ENCODE results near the gene TRPM2. TPM values are rescaled to one million over a fixed set of nuclear protein-coding genes. Genes with fewer than 3 reads are reported as not detected.

TRPM2 gene
- total RNA-seq, 1 donor from 2014 or later: 2.8 TPM

GRCh38 chr21:44349847-44350772 lies 3.3 kb upstream of the TRPM2 start:
- DNase-seq (ENCODE audit: low read depth): no peak
- Histone ChIP-seq H3K36me3 (ENCODE audit: control insufficient read depth, insufficient read depth, low read length) (no peaks in the 10 kb centered on the region), H3K27me3 (ENCODE audit: control insufficient read depth, insufficient read depth, low read length) (peaks cover 56% of the 10 kb centered on the region), H3K4me3 (ENCODE audit: low read depth, low read length) (no peak overlapping the region)
- TF ChIP-seq CTCF (IDR thresholded peaks at IDR 0.05; ENCODE audit: insufficient read depth, low read length, poor library complexity, severe bottlenecking): no peak

- no peak overlapping the region for H3K4me3 ChIP-seq (ENCODE audit: low read depth, low read length)
- TF ChIP-seq CTCF (IDR thresholded peaks at IDR 0.05; ENCODE audit: insufficient read depth, low read length, poor library complexity, severe bottlenecking): no peak
- H3K36me3 ChIP-seq (ENCODE audit: control insufficient read depth, insufficient read depth, low read length): no peaks in the 10 kb centered on the region
- peaks cover 57% of the 10 kb centered on the region for H3K27me3 ChIP-seq (ENCODE audit: control insufficient read depth, insufficient read depth, low read length)
- no peak for DNase-seq (ENCODE audit: low read depth)
These were observed 2.5 kb upstream of the TRPM2 start for GRCh38 chr21:44350773-44351481.

GRCh38 chr21:44351535-44352252 lies 1.7 kb upstream of the TRPM2 start:
- H3K36me3 ChIP-seq (ENCODE audit: control insufficient read depth, insufficient read depth, low read length): no peaks in the 10 kb centered on the region
- no peak for DNase-seq (ENCODE audit: low read depth)
- TF ChIP-seq CTCF (IDR thresholded peaks at IDR 0.05; ENCODE audit: insufficient read depth, low read length, poor library complexity, severe bottlenecking): no peak
- H3K4me3 ChIP-seq (ENCODE audit: low read depth, low read length): no peak overlapping the region
- H3K27me3 ChIP-seq (ENCODE audit: control insufficient read depth, insufficient read depth, low read length): peaks cover 57% of the 10 kb centered on the region

GRCh38 chr21:44352253-44352860 lies 1.1 kb upstream of the TRPM2 start:
- Histone ChIP-seq H3K36me3 (ENCODE audit: control insufficient read depth, insufficient read depth, low read length) (no peaks in the 10 kb centered on the region), H3K27me3 (ENCODE audit: control insufficient read depth, insufficient read depth, low read length) (peaks cover 57% of the 10 kb centered on the region), H3K4me3 (ENCODE audit: low read depth, low read length) (no peak overlapping the region)
- DNase-seq (ENCODE audit: low read depth): no peak
- TF ChIP-seq CTCF (IDR thresholded peaks at IDR 0.05; ENCODE audit: insufficient read depth, low read length, poor library complexity, severe bottlenecking): no peak

- Histone ChIP-seq H3K4me3 (ENCODE audit: low read depth, low read length) (no peak overlapping the region), H3K27me3 (ENCODE audit: control insufficient read depth, insufficient read depth, low read length) (peaks cover 44% of the 10 kb centered on the region), H3K36me3 (ENCODE audit: control insufficient read depth, insufficient read depth, low read length) (no peaks in the 10 kb centered on the region)
- no peak for DNase-seq (ENCODE audit: low read depth)
- TF ChIP-seq CTCF (IDR thresholded peaks at IDR 0.05; ENCODE audit: insufficient read depth, low read length, poor library complexity, severe bottlenecking): no peak
These were observed 582 bp downstream of the TRPM2 start for GRCh38 chr21:44354001-44354405.

Data from kidney epithelial cell (primary cell).